ENCODE results near the gene MTA2. TPM values are rescaled to one million over a fixed set of nuclear protein-coding genes. Genes with fewer than 3 reads are reported as not detected.
A peak's percentile ranks its signal among the peaks of the same experiment; 100 is the strongest.
"Not testable (repeated sequence)": the region's sequence is repeated elsewhere in the genome, so short reads cannot be mapped to it uniquely, and the experiment has no call there.

MTA2 gene
- total RNA-seq, 3 donors from 2014 or later: 61.3 to 92.8 (median 85.5) TPM

- peak overlapping the region; percentile 96 to 98 for H3K27ac ChIP-seq
- H3K4me3 ChIP-seq: peak overlapping the region; percentile 17 to 56 (median 31)
- peaks cover 45 to 67% of the 10 kb centered on the region in 2 donors for H3K4me1 ChIP-seq
- intact Hi-C loops (cut with DNase I; ENCODE audit: low total_unique reads): loop anchor here (5.0 kb wide), 1 partner anchor 1645 kb away; no protein-coding TSS in a partner anchor
- no peaks in the 10 kb centered on the region for H3K36me3 ChIP-seq
- H3K27me3 ChIP-seq: no peaks in the 10 kb centered on the region
- no peak for DNase-seq (ENCODE audit: low spot score in 2 of 2)
- TF ChIP-seq POLR2A (IDR thresholded peaks at IDR 0.05) (no peak), CTCF (IDR thresholded peaks at IDR 0.05) (no peak), POLR2AphosphoS5 (IDR thresholded peaks at IDR 0.05) (no peak)
- no peaks in the 10 kb centered on the region for H3K9me3 ChIP-seq
Measured at GRCh38 chr11:62552485-62553079, 49.1 kb downstream of the MTA2 start.

- intact Hi-C loops (cut with DNase I; ENCODE audit: low total_unique reads): loop anchor here (5.0 kb wide), 1 partner anchor 1647 kb away; no protein-coding TSS in a partner anchor
- DNase-seq (ENCODE audit: low spot score in 2 of 2): not testable (repeated sequence)
Measured at GRCh38 chr11:62550478-62550877, 51.2 kb downstream of the MTA2 start.

DNA sequence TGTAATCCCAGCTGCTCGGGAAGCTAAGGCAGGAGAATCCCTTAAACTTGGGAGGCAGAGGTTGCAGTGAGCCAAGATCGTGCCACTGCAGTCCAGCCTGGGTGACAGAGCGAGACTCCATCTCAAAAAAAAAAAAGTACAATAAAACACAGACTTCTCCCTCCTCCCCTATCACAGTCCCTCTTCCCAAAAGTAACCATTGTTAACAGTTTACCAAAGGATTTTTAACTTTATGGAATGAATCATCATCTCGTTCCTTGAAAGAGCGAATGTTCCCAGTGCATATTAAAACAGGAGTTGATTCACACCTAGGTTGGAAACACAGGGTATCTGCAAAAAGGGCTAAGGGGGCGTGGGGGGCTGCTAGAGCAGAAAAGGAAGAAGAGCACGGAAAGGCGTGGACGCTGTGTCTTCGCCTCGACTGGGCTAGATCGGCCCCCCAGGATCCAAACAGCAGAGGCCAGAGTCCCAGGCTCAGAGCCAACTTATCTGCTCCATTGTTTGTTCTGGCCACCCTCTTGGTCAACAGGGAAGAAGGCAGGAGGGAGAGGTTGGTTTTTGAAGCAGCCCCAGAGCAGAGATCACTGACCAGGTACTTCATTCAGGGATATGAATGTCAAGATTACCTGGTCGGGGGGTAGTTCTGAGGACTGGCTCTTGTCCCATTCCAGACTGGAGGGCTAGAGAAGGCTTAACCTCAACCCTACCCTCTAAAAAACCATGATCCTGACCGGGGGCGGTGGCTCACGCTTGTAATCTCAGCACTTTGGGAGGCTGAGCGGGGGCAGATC lies 52.9 kb downstream of the MTA2 start:
- H3K36me3 ChIP-seq: no peaks in the 10 kb centered on the region
- no peaks in the 10 kb centered on the region for H3K9me3 ChIP-seq
- H3K27me3 ChIP-seq: no peaks in the 10 kb centered on the region
- peak overlapping the region in 2 of 3 donors; percentile 98 for H3K4me3 ChIP-seq
- intact Hi-C loops (cut with DNase I; ENCODE audit: low total_unique reads): loop anchor here (10.0 kb wide), 1 partner anchor 124 kb away; no protein-coding TSS in a partner anchor
- H3K27ac ChIP-seq: peak overlapping the region; percentile 96 to 99
- peaks cover 15 to 33% of the 10 kb centered on the region in 2 donors for H3K4me1 ChIP-seq
- TF ChIP-seq CTCF (IDR thresholded peaks at IDR 0.05) (no peak), POLR2AphosphoS5 (IDR thresholded peaks at IDR 0.05) (no peak), POLR2A (IDR thresholded peaks at IDR 0.05) (no peak)
- no peak for DNase-seq (ENCODE audit: low spot score in 2 of 2)

More at GRCh38 chr11:62550478-62550877, 51.2 kb downstream of the MTA2 start:
- H3K9me3 ChIP-seq, H3K36me3 ChIP-seq, H3K27me3 ChIP-seq, H3K4me3 ChIP-seq: not testable (repeated sequence)
- Histone ChIP-seq H3K4me1 (peaks cover 31 to 51% of the 10 kb centered on the region in 2 donors), H3K27ac (peak overlapping the region; percentile 96 to 98)

GRCh38 chr11:62547691-62548281 lies 53.9 kb downstream of the MTA2 start:
- Histone ChIP-seq H3K4me1 (peaks cover 9 to 32% of the 10 kb centered on the region in 2 donors), H3K27me3 (no peaks in the 10 kb centered on the region), H3K27ac (peak overlapping the region; percentile 96 to 99), H3K9me3 (no peaks in the 10 kb centered on the region), H3K36me3 (no peaks in the 10 kb centered on the region), H3K4me3 (peak overlapping the region; percentile 98 to 100 (median 98))
- intact Hi-C loops (cut with DNase I; ENCODE audit: low total_unique reads): loop anchor here (10.0 kb wide), 1 partner anchor 123 kb away; no protein-coding TSS in a partner anchor
- TF ChIP-seq CTCF (IDR thresholded peaks at IDR 0.05) (no peak), POLR2A (IDR thresholded peaks at IDR 0.05) (peak; percentile 46), POLR2AphosphoS5 (IDR thresholded peaks at IDR 0.05) (peak; percentile 46 to 63 (median 49))
- peak; percentile 87 to 89 for DNase-seq (ENCODE audit: low spot score in 2 of 2)

- H3K9me3 ChIP-seq: no peaks in the 10 kb centered on the region
- peaks cover 11 to 32% of the 10 kb centered on the region in 2 donors for H3K4me1 ChIP-seq
- intact Hi-C loops (cut with DNase I; ENCODE audit: low total_unique reads): loop anchor here (10.0 kb wide), 1 partner anchor 122 kb away; no protein-coding TSS in a partner anchor
- H3K27ac ChIP-seq: peak overlapping the region; percentile 96 to 99
- H3K4me3 ChIP-seq: peak overlapping the region; percentile 98 to 100 (median 98)
- TF ChIP-seq CTCF (IDR thresholded peaks at IDR 0.05): no peak
- no peak for TF ChIP-seq POLR2AphosphoS5 (IDR thresholded peaks at IDR 0.05)
- no peak for TF ChIP-seq POLR2A (IDR thresholded peaks at IDR 0.05)
- no peaks in the 10 kb centered on the region for H3K27me3 ChIP-seq
- peak in 1 of 2 donors; percentile 60 for DNase-seq (ENCODE audit: low spot score in 2 of 2)
- H3K36me3 ChIP-seq: no peaks in the 10 kb centered on the region
Measured at GRCh38 chr11:62546929-62547625, 54.6 kb downstream of the MTA2 start.
